Measurements from ENCODE around the gene OR56A5.

DNA sequence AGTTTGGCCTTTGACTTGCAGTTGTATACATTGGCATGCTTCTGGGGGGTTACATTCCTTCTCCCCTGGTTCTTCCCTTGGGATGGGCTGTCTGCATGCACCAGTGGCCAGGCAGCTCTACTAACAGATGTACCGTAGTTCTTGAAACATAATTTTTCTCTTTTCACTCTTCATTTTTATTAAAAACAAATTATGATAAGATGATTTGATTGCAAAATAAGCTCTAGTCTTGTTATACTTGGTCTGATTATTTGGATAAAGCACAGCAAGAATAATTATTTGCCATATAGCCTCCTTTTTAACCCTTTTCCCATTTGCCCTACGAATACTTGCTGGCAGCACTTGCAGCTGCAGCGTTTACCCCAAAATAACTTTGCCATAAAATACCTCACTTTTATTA, 12.7 kb downstream of the OR56A5 start:
- TF ChIP-seq CTCF (IDR thresholded peaks at IDR 0.05) (no peak), EZH2 (IDR thresholded peaks at IDR 0.05; ENCODE audit: borderline replicate concordance, insufficient read depth, low read depth, low read length, poor library complexity, severe bottlenecking) (no peak)

All from B cell (primary cell).